Activated CD4-positive, alpha-beta T cell treated with anti-CD3 and anti-CD28 coated beads for 36 hours (primary cell): ENCODE results near the gene MED13L. TPM values are rescaled to one million over a fixed set of nuclear protein-coding genes. Genes with fewer than 3 reads are reported as not detected.

Experiments used
- ATAC-seq: fragments of 200-7000 bp; cut with Tn5 transposase; one replicate; pipeline ENCODE4 v1.10.0; 2021; ENCODE audit warnings: mild to moderate bottlenecking, moderate library complexity
- CTCF ChIA-PET: fragments of 350-600 bp; sonication (Branson Sonifier 250); formaldehyde crosslinking; loops from one replicate; lab custom pipeline; 2021; ENCODE audit warnings: antibody characterized with exemption; lab: Charles Lee
- POLR2A ChIA-PET: fragments of 350-600 bp; sonication (Branson Sonifier 250); formaldehyde crosslinking; loops from one replicate; lab custom pipeline; 2021; ENCODE audit warnings: antibody characterized with exemption, inconsistent platforms; lab: Charles Lee
- DNase-seq: peaks from one replicate; pipeline ENCODE4 v3.0.0-alpha.2; 2020
- H3K27ac Mint-ChIP-seq: one replicate; pipeline ENCODE4 v1.8.0; 2021; ENCODE audit warnings: mixed read lengths
- H3K27me3 Mint-ChIP-seq: one replicate; pipeline ENCODE4 v1.8.0; 2021; ENCODE audit warnings: mixed read lengths
- H3K36me3 Mint-ChIP-seq: one replicate; pipeline ENCODE4 v1.8.0; 2021; ENCODE audit warnings: low read depth, mixed read lengths
- H3K4me1 Mint-ChIP-seq: one replicate; pipeline ENCODE4 v1.8.0; 2021; ENCODE audit warnings: mixed read lengths
- H3K4me3 Mint-ChIP-seq: one replicate; pipeline ENCODE4 v1.8.0; 2021; ENCODE audit warnings: mild to moderate bottlenecking, moderate library complexity, mixed read lengths
- H3K9me3 Mint-ChIP-seq: one replicate; pipeline ENCODE4 v1.8.0; 2021; ENCODE audit warnings: low read depth, mixed read lengths
- intact Hi-C, 2 experiments: fragments of 100-400 bp; cut with DNase I in 1 of 2; cut with micrococcal nuclease in 1 of 2; formaldehyde crosslinking; loops; one replicate each; pipeline versions ENCODE4 v1.14.2 to v1.15.1; 2022 to 2024; cut with DNase I, micrococcal nuclease
- total RNA-seq, 2 experiments: library from RNA; stranded (reverse); gene quantifications; one replicate each; pipeline ENCODE4 v1.2.3, GENCODE V29; 2021

Gene MED13L
- total RNA-seq, 2 experiments from 2014 or later = 38.5 to 41.9 TPM

DNA sequence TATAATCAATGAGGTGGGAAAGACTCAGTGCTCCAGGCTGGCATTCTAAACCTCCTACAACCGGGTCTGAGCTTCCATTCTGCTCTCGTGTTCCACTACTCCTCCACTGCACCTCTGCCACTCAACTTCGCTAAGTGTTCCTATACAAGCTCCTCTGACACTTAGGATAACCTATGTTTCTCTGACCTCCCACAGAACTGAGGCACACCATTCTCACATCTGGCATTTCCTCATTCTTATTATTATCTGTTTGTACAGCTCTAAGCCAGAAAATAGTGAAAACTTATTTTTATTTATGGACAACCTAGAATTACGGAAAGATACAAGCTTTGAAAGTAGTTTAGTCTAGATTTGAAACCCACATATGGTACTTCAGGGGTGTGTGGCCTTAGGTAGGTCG is 127.0 kb downstream of the MED13L start:
- Mint-ChIP-seq H3K4me1 (peaks cover 56% of the 10 kb centered on the region), H3K9me3 (no peaks in the 10 kb centered on the region), H3K27ac (no peak overlapping the region), H3K36me3 (no peaks in the 10 kb centered on the region), H3K27me3 (no peaks in the 10 kb centered on the region), H3K4me3 (no peak overlapping the region)
- ChIA-PET POLR2A (interaction anchor here (0.6 kb wide), 1 partner anchor 94 kb away, joined by 4 read pairs; no protein-coding TSS in a partner anchor), CTCF (interaction anchor here (1.3 to 2.2 kb wide), 3 partner anchors 9 to 21 kb away, joined by 4 to 6 read pairs (median 5); no protein-coding TSS in a partner anchor)
- no peak for DNase-seq
- intact Hi-C loops = no loop called here
- no peak for ATAC-seq

DNA sequence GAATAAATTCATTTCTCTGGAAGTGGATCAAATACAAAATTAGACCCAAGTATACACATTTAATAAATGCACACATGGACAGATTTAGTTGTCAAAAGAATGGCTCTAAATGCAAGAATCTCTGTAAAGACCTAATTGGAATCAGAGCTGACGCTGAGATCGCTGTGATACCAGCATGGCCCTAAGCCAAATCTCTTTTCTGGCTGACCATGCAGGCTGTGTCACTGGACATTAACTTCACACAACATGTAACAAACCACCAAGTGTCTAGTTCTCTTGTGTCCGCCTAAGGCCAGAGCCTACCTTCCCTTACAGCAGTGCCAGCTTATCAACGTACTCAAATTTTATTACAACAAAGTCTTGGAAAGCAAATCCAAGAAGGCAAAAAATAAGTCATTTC is 127.5 kb downstream of the MED13L start:
- no peaks in the 10 kb centered on the region for H3K27me3 Mint-ChIP-seq
- no peak for ATAC-seq
- intact Hi-C loops = no loop called here
- ChIA-PET POLR2A (interaction anchor here (0.6 kb wide), 1 partner anchor 94 kb away, joined by 4 read pairs; no protein-coding TSS in a partner anchor), CTCF (interaction anchor here (1.3 to 2.2 kb wide), 3 partner anchors 9 to 22 kb away, joined by 4 to 6 read pairs (median 5); no protein-coding TSS in a partner anchor)
- no peaks in the 10 kb centered on the region for H3K36me3 Mint-ChIP-seq
- no peaks in the 10 kb centered on the region for H3K9me3 Mint-ChIP-seq
- H3K27ac Mint-ChIP-seq = no peak overlapping the region
- H3K4me3 Mint-ChIP-seq = no peak overlapping the region
- H3K4me1 Mint-ChIP-seq = peaks cover 55% of the 10 kb centered on the region
- no peak for DNase-seq

GRCh38 chr12:116148844-116149243 is 128.6 kb downstream of the MED13L start:
- ATAC-seq (peak; percentile 53), DNase-seq (no peak)
- H3K36me3 Mint-ChIP-seq = no peaks in the 10 kb centered on the region
- H3K27me3 Mint-ChIP-seq = no peaks in the 10 kb centered on the region
- ChIA-PET POLR2A (no interaction called here), CTCF (interaction anchor here (0.6 to 1.7 kb wide), 2 partner anchors 12 kb away, joined by 4 to 6 read pairs; no protein-coding TSS in a partner anchor)
- intact Hi-C loops = no loop called here
- H3K4me3 Mint-ChIP-seq = no peak overlapping the region
- no peaks in the 10 kb centered on the region for H3K9me3 Mint-ChIP-seq
- peak overlapping the region; percentile 23 for H3K27ac Mint-ChIP-seq
- peaks cover 61% of the 10 kb centered on the region for H3K4me1 Mint-ChIP-seq

DNA sequence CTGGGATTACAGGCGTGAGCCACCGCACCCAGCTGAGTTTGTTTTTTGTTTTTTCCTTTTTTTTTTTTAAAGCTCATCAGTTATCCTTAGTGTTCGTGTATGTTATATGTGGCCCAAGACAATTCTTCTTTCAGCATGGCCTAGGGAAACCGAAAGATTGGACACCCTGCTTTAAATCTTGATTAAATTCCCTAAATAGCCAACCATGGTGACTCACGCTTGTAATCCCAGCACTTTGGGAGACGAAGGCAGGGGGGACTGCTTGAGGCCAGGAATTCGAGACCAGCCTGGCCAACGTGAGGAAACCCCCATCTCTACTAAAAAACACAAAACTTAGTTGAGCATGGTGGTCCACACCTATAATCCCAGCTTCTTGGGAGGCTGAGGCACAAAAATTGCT is 131.1 kb downstream of the MED13L start:
- Mint-ChIP-seq H3K36me3 (no peaks in the 10 kb centered on the region), H3K27ac (no peak overlapping the region), H3K27me3 (no peaks in the 10 kb centered on the region), H3K4me3 (no peak overlapping the region), H3K9me3 (no peaks in the 10 kb centered on the region), H3K4me1 (peaks cover 60% of the 10 kb centered on the region)
- DNase-seq (no peak), ATAC-seq (no peak)
- ChIA-PET POLR2A (no interaction called here), CTCF (interaction anchor here (0.6 to 0.7 kb wide), 2 partner anchors 85 to 1305 kb away, joined by 3 read pairs; no protein-coding TSS in a partner anchor)
- intact Hi-C loops = no loop called here

GRCh38 chr12:116145451-116145850 is 132.0 kb downstream of the MED13L start:
- no peak for ATAC-seq
- H3K4me1 Mint-ChIP-seq = peaks cover 57% of the 10 kb centered on the region
- H3K27me3 Mint-ChIP-seq = no peaks in the 10 kb centered on the region
- intact Hi-C loops = loop anchor here in 1 of 2 experiments (2.0 kb wide), 1 partner anchor 19 kb away; no protein-coding TSS in a partner anchor
- ChIA-PET CTCF (no interaction called here), POLR2A (no interaction called here)
- no peak overlapping the region for H3K27ac Mint-ChIP-seq
- no peak overlapping the region for H3K4me3 Mint-ChIP-seq
- H3K36me3 Mint-ChIP-seq = no peaks in the 10 kb centered on the region
- no peaks in the 10 kb centered on the region for H3K9me3 Mint-ChIP-seq
- no peak for DNase-seq

DNA sequence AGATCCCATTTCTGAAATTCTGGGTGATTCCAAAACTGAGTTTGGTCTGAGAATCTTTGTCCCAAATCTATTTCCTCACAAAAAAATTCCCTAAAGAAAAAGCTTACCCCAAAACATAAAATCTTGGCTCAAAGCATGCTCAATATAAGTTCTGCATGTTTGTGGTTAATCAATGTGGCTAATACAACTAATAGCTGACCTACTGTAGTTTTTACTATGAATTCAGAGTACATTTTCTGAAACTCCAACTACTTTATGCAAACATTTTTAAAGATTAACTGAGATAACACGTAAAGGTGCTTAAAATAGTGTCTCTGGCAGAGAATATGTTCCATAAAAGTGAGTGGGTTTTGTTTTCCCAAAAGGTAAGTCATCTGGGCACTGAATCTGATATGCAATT is 133.1 kb downstream of the MED13L start:
- Mint-ChIP-seq H3K9me3 (no peaks in the 10 kb centered on the region), H3K27ac (peak overlapping the region; percentile 68), H3K36me3 (no peaks in the 10 kb centered on the region), H3K27me3 (no peaks in the 10 kb centered on the region), H3K4me3 (peak overlapping the region; percentile 18), H3K4me1 (peaks cover 53% of the 10 kb centered on the region)
- POLR2A ChIA-PET = no interaction called here
- CTCF ChIA-PET = interaction anchor here (1.0 to 1.8 kb wide), 2 partner anchors 50 to 456 kb away, joined by 4 to 5 read pairs; no protein-coding TSS in a partner anchor
- intact Hi-C loops = loop anchor here (2.0 to 5.0 kb wide), 4 partner anchors 20 to 453 kb away; partner anchors contain the start of gene MED13L (in 1 of the 2)
- ATAC-seq = no peak
- no peak for DNase-seq

DNA sequence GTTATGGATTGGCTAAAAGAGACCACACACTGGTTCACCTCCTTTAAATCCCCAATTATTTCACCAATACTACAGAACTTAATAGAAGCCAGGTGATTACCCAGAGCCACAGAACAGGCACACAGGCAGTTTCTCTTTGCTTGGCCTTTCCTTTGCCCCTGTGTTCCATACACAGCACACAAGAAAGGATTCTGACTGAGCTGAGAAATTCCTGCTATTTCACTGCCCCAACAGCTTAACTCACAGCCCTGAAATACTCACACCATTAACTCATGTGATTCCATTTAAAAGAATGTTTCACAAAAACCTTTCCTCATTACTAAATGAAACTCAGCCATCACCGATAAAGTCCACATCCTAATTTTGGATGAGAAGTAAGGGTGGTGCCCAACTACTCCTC is 133.6 kb downstream of the MED13L start:
- DNase-seq (no peak), ATAC-seq (peak; percentile 7)
- Mint-ChIP-seq H3K27me3 (no peaks in the 10 kb centered on the region), H3K9me3 (no peaks in the 10 kb centered on the region), H3K4me3 (peak overlapping the region; percentile 18), H3K27ac (peak overlapping the region; percentile 68), H3K36me3 (no peaks in the 10 kb centered on the region), H3K4me1 (peaks cover 52% of the 10 kb centered on the region)
- intact Hi-C loops = loop anchor here (1.0 to 5.0 kb wide), 8 partner anchors 21 to 453 kb away; partner anchors contain the start of gene MED13L (in 2 of the 2)
- CTCF ChIA-PET = interaction anchor here (1.0 to 1.8 kb wide), 3 partner anchors 14 to 456 kb away, joined by 3 to 5 read pairs (median 4); no protein-coding TSS in a partner anchor
- POLR2A ChIA-PET = interaction anchor here (0.7 kb wide), 1 partner anchor 16 kb away, joined by 8 read pairs; no protein-coding TSS in a partner anchor

- POLR2A ChIA-PET = interaction anchor here (0.7 kb wide), 1 partner anchor 16 kb away, joined by 8 read pairs; no protein-coding TSS in a partner anchor
- H3K4me1 Mint-ChIP-seq = peaks cover 55% of the 10 kb centered on the region
Measured at GRCh38 chr12:116142936-116143898, 134.3 kb downstream of the MED13L start.

GRCh38 chr12:116141833-116142162 is 135.7 kb downstream of the MED13L start:
- H3K36me3 Mint-ChIP-seq = no peaks in the 10 kb centered on the region
- ATAC-seq (no peak), DNase-seq (no peak)
- peaks cover 65% of the 10 kb centered on the region for H3K4me1 Mint-ChIP-seq
- H3K9me3 Mint-ChIP-seq = no peaks in the 10 kb centered on the region
- ChIA-PET CTCF (interaction anchor here (0.6 to 2.4 kb wide), 16 partner anchors 9 to 567 kb away, joined by 3 to 12 read pairs (median 4); no protein-coding TSS in a partner anchor), POLR2A (no interaction called here)
- intact Hi-C loops = loop anchor here (1.0 to 5.0 kb wide), 8 partner anchors 53 to 458 kb away; partner anchors contain the start of gene MED13L (in 2 of the 2)
- H3K27ac Mint-ChIP-seq = peak overlapping the region; percentile 64
- no peaks in the 10 kb centered on the region for H3K27me3 Mint-ChIP-seq
- H3K4me3 Mint-ChIP-seq = no peak overlapping the region

More at GRCh38 chr12:116142936-116143898, 134.3 kb downstream of the MED13L start:
- peak overlapping the region; percentile 31 for H3K4me3 Mint-ChIP-seq
- CTCF ChIA-PET = interaction anchor here (1.0 to 1.8 kb wide), 2 partner anchors 13 to 457 kb away, joined by 3 to 5 read pairs; no protein-coding TSS in a partner anchor
- ATAC-seq (peak; percentile 66), DNase-seq (no peak)
- intact Hi-C loops = loop anchor here (1.0 to 5.0 kb wide), 7 partner anchors 29 to 454 kb away; partner anchors contain the start of gene MED13L (in 2 of the 2)
- H3K36me3 Mint-ChIP-seq = no peaks in the 10 kb centered on the region
- H3K27ac Mint-ChIP-seq = peak overlapping the region; percentile 68
- H3K27me3 Mint-ChIP-seq = no peaks in the 10 kb centered on the region
- H3K9me3 Mint-ChIP-seq = no peaks in the 10 kb centered on the region

DNA sequence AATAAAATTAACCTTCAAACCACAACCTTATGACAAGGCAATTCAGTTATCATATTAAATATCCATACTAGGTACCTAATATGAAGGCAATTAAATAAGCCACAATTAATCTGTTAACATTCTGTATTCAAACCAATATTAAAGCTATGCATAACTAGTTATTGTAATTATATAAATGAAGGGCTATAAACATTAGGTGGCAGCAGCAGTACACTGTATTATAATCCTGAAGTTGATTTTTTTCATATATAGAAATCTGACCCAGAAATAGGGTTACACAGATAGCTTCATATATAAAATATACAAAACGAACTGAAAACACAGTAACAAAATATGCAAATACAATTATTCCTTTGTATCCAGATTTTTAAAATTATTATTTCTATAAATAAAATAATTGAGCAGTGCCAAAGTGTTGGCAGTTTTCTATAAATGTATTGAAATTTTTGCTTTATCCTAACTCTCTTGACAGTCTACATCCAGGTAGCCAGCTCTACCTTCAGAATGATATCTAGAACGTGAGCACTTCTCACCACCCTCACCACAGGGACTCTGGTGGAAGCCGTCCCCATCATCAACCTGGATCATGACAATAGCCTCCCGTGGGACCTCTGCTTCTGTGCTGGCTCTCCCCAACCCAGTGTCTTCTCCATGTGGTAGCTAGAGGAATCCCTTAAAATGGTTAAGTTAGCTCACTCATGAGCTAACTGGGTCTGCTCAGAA is 136.2 kb downstream of the MED13L start:
- POLR2A ChIA-PET = no interaction called here
- ATAC-seq (no peak), DNase-seq (no peak)
- Mint-ChIP-seq H3K27me3 (no peaks in the 10 kb centered on the region), H3K4me3 (no peak overlapping the region), H3K27ac (peak overlapping the region; percentile 64), H3K9me3 (no peaks in the 10 kb centered on the region), H3K36me3 (no peaks in the 10 kb centered on the region), H3K4me1 (peaks cover 68% of the 10 kb centered on the region)
- CTCF ChIA-PET = interaction anchor here (0.6 to 2.4 kb wide), 22 partner anchors 9 to 568 kb away, joined by 3 to 12 read pairs (median 4); no protein-coding TSS in a partner anchor
- intact Hi-C loops = loop anchor here (1.0 to 5.0 kb wide), 5 partner anchors 56 to 458 kb away; partner anchors contain the start of gene MED13L (in 1 of the 2)
